Stimulated activated CD8-positive, alpha-beta memory T cell treated with anti-CD3 and anti-CD28 coated beads, Interleukin-12 subunit alpha, Interleukin-12 subunit beta, amount 100 ng/mL, for 4 hours (primary cell): Measurements from ENCODE around the gene ARL15.

Experiments used
- DNase-seq: peaks from one replicate; pipeline ENCODE4 v3.0.0-alpha.2; 2020; ENCODE audit warnings: low read depth

The ARL15 gene

GRCh38 chr5:54205453-54205852, 104.9 kb downstream of the ARL15 start:
- DNase-seq: no peak

DNA sequence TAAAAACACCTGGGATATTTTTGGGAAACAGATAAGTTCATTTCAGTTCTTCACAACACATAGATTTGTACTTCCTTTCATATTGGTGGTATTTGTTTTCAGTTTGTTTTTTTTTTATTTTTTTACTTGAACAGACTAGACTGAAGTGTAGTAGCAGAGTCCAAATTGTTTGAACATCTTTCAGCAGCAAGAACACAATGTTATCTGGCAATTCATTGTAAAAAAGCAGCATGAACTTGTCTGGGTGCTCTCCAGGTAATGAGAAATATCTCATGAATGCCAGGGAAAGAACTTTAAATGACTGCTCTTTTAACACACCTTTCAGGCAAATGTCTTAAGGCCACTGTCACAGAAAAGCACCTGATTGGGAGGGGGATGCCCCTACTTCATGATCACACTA, 113.4 kb downstream of the ARL15 start:
- DNase-seq: no peak

GRCh38 chr5:54195701-54196100, 114.7 kb downstream of the ARL15 start:
- DNase-seq: no peak

GRCh38 chr5:54194318-54194717, 116.1 kb downstream of the ARL15 start:
- DNase-seq: no peak

GRCh38 chr5:54187694-54188093, 122.7 kb downstream of the ARL15 start:
- no peak for DNase-seq

- DNase-seq: no peak
Measured at GRCh38 chr5:54186912-54187445, 123.4 kb downstream of the ARL15 start.

GRCh38 chr5:54186108-54186507, 124.3 kb downstream of the ARL15 start:
- no peak for DNase-seq

GRCh38 chr5:54184806-54185205, 125.6 kb downstream of the ARL15 start:
- DNase-seq: no peak

DNA sequence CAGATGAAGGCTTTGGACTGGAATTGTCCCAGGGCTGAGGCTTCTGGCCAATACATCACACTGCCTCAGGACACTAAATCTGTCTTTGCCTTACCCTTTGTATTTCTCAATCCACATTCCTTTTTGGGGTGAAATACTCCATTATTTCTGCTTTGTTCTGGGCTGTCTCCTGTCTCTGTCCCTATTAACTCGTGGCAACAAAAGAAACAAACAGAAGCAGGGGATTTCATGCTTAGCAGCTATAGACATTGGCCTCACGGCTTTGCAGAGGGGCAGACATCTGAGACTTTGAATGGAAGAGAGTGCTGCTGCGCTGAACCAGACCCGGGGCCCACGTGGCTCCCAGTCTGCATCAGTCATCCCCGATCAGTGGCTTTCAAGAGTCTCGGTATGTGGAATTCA, 129.7 kb downstream of the ARL15 start:
- no peak for DNase-seq

GRCh38 chr5:54178991-54179390, 131.4 kb downstream of the ARL15 start:
- DNase-seq: no peak

DNA sequence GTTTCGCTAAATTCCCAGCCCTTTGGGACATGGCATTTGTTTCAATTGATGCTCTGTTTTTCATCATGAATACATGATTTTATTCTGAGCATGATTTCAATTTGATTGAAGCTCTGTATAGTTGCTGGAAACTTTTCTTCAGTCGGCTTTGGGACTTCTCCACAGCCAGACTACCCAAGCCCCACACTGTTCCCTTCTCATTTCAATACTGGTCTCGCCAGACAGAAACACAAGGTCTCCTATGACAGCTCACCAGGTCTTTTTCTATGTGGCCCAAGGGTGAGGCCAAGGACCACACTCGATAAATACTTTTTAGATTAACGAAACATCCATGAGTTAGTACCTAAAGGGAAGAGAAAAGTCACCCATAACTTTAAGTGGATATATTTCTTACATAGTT, 132.2 kb downstream of the ARL15 start:
- no peak for DNase-seq

DNA sequence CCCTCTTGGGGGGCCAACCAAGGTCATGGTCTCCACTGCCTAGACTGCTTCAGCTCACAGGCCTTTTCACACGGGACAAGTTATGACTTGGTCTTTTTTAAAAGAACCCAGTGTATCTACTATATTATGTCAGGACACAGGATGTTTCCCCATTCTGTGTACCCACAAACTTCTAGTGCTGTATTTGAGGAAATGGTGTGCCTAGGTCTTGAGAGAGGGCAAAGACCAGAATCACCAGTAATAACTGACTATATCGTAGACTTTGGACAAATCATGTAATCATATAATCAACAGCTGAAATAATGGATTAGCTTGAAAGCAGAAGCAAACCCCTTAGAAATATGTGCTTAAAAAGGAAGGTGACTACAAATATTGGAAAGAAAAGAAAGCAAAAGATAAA, 133.3 kb downstream of the ARL15 start:
- DNase-seq: no peak

DNA sequence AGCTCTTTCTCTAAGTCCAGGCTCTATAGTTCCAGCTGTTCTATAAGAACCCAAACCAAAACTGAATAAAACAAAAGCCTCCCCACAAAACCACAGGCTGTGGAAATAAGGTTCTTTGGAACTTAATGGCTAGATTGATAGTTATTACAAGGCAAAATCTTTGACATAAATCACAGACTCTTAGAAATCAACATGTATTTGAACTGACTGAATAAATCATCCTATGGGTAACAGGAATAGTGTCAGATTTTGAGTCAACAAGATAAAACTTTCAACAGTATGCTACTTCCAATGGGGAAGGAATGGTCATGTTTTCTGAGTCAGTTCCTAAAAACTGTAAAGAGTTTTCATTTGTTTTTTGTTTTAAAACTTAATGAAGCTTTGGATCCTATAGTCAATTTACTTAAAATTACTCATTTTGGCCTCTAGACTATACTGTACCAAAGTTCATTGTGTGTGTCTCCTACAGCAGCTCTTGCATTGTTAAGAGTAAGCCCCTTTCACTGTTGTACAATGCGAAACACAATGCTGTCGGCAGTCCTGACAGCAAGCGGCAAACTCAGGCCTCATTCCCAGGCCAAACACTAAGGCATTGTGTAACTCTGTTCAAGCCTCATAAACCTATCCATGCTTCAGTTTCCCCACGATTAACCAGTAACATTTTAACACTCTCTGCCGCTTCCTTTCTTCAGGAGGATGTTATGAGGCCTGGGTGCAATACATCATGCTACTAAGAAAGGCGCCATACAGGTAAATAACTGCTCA, 134.1 kb downstream of the ARL15 start:
- no peak for DNase-seq

- no peak for DNase-seq
Measured at GRCh38 chr5:54173251-54173650, 137.1 kb downstream of the ARL15 start.

GRCh38 chr5:54171645-54172384, 138.6 kb downstream of the ARL15 start:
- no peak for DNase-seq

DNA sequence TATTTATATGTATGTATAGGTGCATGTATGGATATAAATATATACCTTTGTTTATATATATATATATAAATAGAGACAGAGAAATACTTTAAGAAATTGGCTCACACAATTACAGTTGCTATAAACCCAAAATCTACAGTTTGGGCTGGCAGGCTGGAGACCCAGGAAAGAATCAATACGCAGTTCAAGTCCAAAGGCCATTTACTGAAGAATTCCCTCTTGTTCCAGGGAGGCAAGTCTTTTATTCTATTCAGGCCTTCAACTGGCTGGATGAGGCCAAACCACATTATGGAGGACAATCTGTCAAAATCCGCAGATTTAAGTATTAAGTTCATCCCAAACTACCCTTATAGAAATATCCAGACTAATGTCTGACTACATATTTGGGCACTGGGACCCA, 144.7 kb downstream of the ARL15 start:
- no peak for DNase-seq

- no peak for DNase-seq
Measured at GRCh38 chr5:54162184-54162583, 148.2 kb downstream of the ARL15 start.

GRCh38 chr5:54160329-54160728, 150.0 kb downstream of the ARL15 start:
- DNase-seq: no peak

DNA sequence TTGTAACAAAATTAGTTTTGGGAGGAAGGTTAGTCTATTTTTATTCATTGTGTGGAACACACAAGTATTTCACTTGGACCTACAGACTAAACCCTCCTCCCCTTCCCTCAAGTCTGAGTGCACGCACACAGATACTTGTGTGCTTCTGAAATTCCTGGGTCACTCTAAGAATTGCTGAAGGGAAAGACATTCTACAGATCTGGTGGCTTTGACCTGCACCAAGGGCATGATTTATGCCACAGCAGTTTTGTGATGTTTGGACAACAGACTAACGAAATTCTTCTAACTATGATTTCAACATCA, 150.5 kb downstream of the ARL15 start:
- no peak for DNase-seq

GRCh38 chr5:54159153-54159892, 151.1 kb downstream of the ARL15 start:
- no peak for DNase-seq

GRCh38 chr5:54156577-54156976, 153.8 kb downstream of the ARL15 start:
- no peak for DNase-seq

- no peak for DNase-seq
Measured at GRCh38 chr5:54150841-54151240, 159.5 kb downstream of the ARL15 start.

DNA sequence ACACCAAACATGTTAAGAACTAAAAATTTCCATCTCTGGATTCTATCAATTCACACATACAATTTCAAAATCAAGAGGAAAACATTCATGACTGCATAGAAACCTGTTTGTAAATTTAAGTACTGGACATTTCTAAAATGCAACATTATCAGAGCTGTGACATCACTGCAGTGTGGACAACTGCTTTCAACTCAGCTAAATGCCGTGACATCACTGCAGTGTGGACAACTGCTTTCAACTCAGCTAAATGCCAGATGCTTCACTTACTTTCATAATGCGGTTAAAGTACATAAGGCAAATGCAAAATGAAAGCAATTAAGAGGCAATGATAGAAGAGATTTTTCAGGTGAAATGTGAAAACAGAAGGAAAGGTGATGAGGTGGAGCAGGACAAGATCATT, 161.5 kb downstream of the ARL15 start:
- DNase-seq: no peak
